ENCODE data around the gene TGM3. TPM values are rescaled to one million over a fixed set of nuclear protein-coding genes. Genes with fewer than 3 reads are reported as not detected.

The TGM3 gene
- total and polyA plus RNA-seq, 10 of the 15 experiments (the other 5 are each of a cell fraction or from before 2014, with no cell fraction given) = not detected

GRCh38 chr20:2285193-2285592 lies 10.6 kb upstream of the TGM3 start:
- CTCF ChIA-PET = no interaction called here
- no peaks in the 10 kb centered on the region for H3K79me2 ChIP-seq (ENCODE audit: control insufficient read depth, insufficient read depth, low read length)
- WGBS (ENCODE audit: insufficient coverage, insufficient replicate concordance, low lambda C conversion rate, missing lambda C conversion rate) = 0% methylated on average over 2 of the region's 2 CpGs
- in situ Hi-C loops (cut with MboI) (no loop called here), intact Hi-C loops (cut with micrococcal nuclease; ENCODE audit: unreplicated experiment) (no loop called here)
- ATAC-seq (no peak), FAIRE-seq (no peak), DNase-seq (ENCODE audit: low read depth, low spot score) (no peak)
- SMC1A ChIA-PET (ENCODE audit: uncharacterized antibody, unreplicated experiment) = interaction anchor here (1.4 kb wide), 1 partner anchor 16 kb away, joined by 3 read pairs; no protein-coding TSS in a partner anchor
- TF ChIP-seq SIX5 (IDR thresholded peaks at IDR 0.05; ENCODE audit: low read depth, low read length, severe bottlenecking) = no peak
- TF ChIP-seq NFYA (IDR thresholded peaks at IDR 0.05; ENCODE audit: borderline replicate concordance, low read depth, low read length) = no peak
- no peak for TF ChIP-seq E4F1 (IDR thresholded peaks at IDR 0.05; ENCODE audit: borderline replicate concordance, partially characterized antibody)
- no peak for TF ChIP-seq KDM1A (IDR thresholded peaks at IDR 0.05; ENCODE audit: borderline replicate concordance)
- TF ChIP-seq MAX (IDR thresholded peaks at IDR 0.05; ENCODE audit: low read depth, low read length) = no peak
- TF ChIP-seq TCF12 (IDR thresholded peaks at IDR 0.05; ENCODE audit: low read depth, low read length) = no peak
- no peak for TF ChIP-seq SP1 (IDR thresholded peaks at IDR 0.05; ENCODE audit: low read depth, low read length)
- TF ChIP-seq MLLT1 (IDR thresholded peaks at IDR 0.05) = no peak
- no peak for TF ChIP-seq RFX5 (IDR thresholded peaks at IDR 0.05; ENCODE audit: low read depth, low read length)
- TF ChIP-seq SMAD1 (IDR thresholded peaks at IDR 0.05; ENCODE audit: low read depth, partially characterized antibody) = no peak
- no peak for TF ChIP-seq PAX5 (IDR thresholded peaks at IDR 0.05; ENCODE audit: borderline replicate concordance, low read depth, low read length)
- TF ChIP-seq NR2F1 (conservative IDR thresholded peaks at IDR 0.05) = no peak
- no peak for TF ChIP-seq WRNIP1 (IDR thresholded peaks at IDR 0.05; ENCODE audit: borderline replicate concordance, low read depth, low read length)
- no peak for TF ChIP-seq NR2C1 (IDR thresholded peaks at IDR 0.05)
- no peak for TF ChIP-seq RCOR1 (conservative IDR thresholded peaks at IDR 0.05; ENCODE audit: low read depth, low read length)
- TF ChIP-seq FOXM1 (IDR thresholded peaks at IDR 0.05; ENCODE audit: low read depth, low read length) = no peak
- no peak for TF ChIP-seq CHD2 (IDR thresholded peaks at IDR 0.05; ENCODE audit: borderline replicate concordance, low read depth, low read length)
- no peak for TF ChIP-seq YY1 (IDR thresholded peaks at IDR 0.05; ENCODE audit: low read depth, low read length)
- H3K4me1 ChIP-seq (ENCODE audit: control insufficient read depth, insufficient read depth, low read length) = peaks cover 7% of the 10 kb centered on the region
- H2AFZ ChIP-seq (ENCODE audit: control insufficient read depth, low read depth, low read length) = no peak overlapping the region
- 0 out of 4 replicates have a peak, but pooled peaks cover 0 to 2% of the 10 kb centered on the region in 2 experiments for H3K27me3 ChIP-seq (replicated peaks in 1 of 2; ENCODE audit: control insufficient read depth in 2 of 2, insufficient read depth in 2 of 2, low read length in 1 of 2)
- no peak overlapping the region for H3K4me3 ChIP-seq
- H3K9ac ChIP-seq (ENCODE audit: control insufficient read depth, insufficient read depth, low read length) = no peak overlapping the region
- H3K4me2 ChIP-seq (ENCODE audit: control insufficient read depth, insufficient read depth) = no peak overlapping the region
- no peaks in the 10 kb centered on the region for H3K9me3 ChIP-seq (replicated peaks; ENCODE audit: control insufficient read depth, insufficient read depth, low read length)
- no peak overlapping the region for H3K27ac ChIP-seq (ENCODE audit: control insufficient read depth, insufficient read depth)
- POLR2A ChIA-PET = no interaction called here
- RAD21 ChIA-PET (ENCODE audit: unreplicated experiment) = no interaction called here
- H3K36me3 ChIP-seq (ENCODE audit: control insufficient read depth in 2 of 2, insufficient read depth in 2 of 2, low read length in 1 of 2) = no peaks in the 10 kb centered on the region
- no peaks in the 10 kb centered on the region for H4K20me1 ChIP-seq (ENCODE audit: control insufficient read depth, insufficient read depth)
- BruUV-seq (replicated peaks) = no TSS peak

All from GM12878 (cell line).